MM.1S (cell line): ENCODE measurements around the gene ZFR2.

ENCODE experiments used
- EZH2 ChIP-seq: fragments of 300-600 bp; sonication (generic); optimal IDR thresholded peaks from 2 replicates; pipeline ENCODE3; 2017; ENCODE audit warnings: low read depth, mild to moderate bottlenecking, antibody characterized with exemption, low read length, mixed read lengths
- TF ChIP-seq, protein P1 (sequence below): fragments of 300-600 bp; sonication (generic); IDR thresholded peaks from 2 replicates; pipeline ENCODE4 v1.5.1; 2016; ENCODE audit warnings: antibody characterized with exemption, low read length, mixed read lengths

DNA sequence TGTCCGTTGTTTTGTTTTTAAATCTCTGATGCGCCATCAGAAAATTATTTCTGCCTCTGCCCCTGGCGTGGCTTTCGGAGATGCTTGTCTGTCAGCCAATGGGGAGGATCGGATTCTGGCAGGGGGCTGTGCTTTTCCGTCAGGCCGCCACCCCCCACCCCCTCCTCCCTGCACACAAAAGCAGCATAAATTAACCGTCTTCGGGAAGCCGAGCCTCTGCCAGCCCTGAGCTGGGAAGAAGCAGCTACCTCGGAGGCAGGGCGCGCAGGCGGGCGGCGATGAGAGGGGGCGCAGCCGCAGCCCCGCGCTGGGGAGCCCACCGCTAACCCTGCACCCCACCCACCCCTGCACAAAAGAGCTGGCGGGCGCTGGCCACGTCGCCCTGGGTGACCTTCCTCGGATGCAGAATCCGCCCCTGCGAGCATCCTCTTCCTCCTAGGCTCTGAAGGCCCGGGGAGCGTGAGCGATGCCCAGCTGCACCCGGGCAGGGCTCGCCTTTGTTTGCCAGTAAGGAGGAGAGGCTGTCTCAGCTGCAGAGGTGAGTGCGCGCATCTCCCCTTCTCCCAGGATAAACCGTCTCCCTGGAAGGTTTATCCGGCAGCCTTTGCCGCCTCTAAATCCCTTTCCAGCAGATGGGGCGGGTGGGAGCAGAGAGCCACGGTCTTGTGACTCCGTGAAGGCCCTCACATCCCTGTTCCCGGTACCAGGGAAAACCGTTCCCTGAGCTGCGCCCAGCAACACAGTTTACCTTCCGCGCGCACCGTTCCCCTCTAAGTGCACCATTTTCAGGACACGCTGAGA, 11.8 kb upstream of the ZFR2 start, which contains the start of gene ATCAY:
- TF ChIP-seq, protein P1, sequence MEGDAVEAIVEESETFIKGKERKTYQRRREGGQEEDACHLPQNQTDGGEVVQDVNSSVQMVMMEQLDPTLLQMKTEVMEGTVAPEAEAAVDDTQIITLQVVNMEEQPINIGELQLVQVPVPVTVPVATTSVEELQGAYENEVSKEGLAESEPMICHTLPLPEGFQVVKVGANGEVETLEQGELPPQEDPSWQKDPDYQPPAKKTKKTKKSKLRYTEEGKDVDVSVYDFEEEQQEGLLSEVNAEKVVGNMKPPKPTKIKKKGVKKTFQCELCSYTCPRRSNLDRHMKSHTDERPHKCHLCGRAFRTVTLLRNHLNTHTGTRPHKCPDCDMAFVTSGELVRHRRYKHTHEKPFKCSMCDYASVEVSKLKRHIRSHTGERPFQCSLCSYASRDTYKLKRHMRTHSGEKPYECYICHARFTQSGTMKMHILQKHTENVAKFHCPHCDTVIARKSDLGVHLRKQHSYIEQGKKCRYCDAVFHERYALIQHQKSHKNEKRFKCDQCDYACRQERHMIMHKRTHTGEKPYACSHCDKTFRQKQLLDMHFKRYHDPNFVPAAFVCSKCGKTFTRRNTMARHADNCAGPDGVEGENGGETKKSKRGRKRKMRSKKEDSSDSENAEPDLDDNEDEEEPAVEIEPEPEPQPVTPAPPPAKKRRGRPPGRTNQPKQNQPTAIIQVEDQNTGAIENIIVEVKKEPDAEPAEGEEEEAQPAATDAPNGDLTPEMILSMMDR: no peak
- TF ChIP-seq EZH2: no peak
